HepG2 (cell line): Measurements from ENCODE around the gene OR6B3. TPM values are rescaled to one million over a fixed set of nuclear protein-coding genes. Genes with fewer than 3 reads are reported as not detected.

Experiments used
- ATAC-seq: fragments of 200-7000 bp; cut with Tn5 transposase; 3 replicates; pipeline ENCODE4 v1.9.1; 2020; ENCODE audit warnings: mild to moderate bottlenecking, moderate library complexity
- BruUV-seq: library from RNA; stranded (reverse); fragments of 400-500 nt; replicated peaks from 2 replicates; lab custom pipeline; 2021; lab: Mats Ljungman, UMichigan
- CTCF ChIA-PET: fragments of 300-600 bp; formaldehyde crosslinking; extraction: SDS; loops from one replicate; lab custom pipeline; 2021; ENCODE audit warnings: low total read pairs, inconsistent platforms, low intra/inter-chr PET ratio; lab: Yijun Ruan, JAX
- POLR2A ChIA-PET: fragments of 350-600 bp; sonication (Branson Sonifier 250); formaldehyde crosslinking; loops from one replicate; lab custom pipeline; 2020; ENCODE audit warnings: antibody characterized with exemption, inconsistent platforms; lab: Yijun Ruan, JAX
- DNase-seq: peaks from one replicate; pipeline ENCODE4 v3.0.0-alpha.2; 2015; ENCODE audit warnings: low spot score
- FAIRE-seq: peaks from 3 replicates; lab custom pipeline; 2011; peaks lifted over from hg19 to GRCh38; lab: Jason Lieb, UNC
- H2AFZ ChIP-seq: one replicate; pipeline ENCODE4 v1.6.1; 2011; ENCODE audit warnings: low read length, inconsistent platforms
- H3K27ac ChIP-seq: fragments of 300-600 bp; 3 replicates; pipeline ENCODE4 v1.8.0; 2011; ENCODE audit warnings: mixed run types, mild to moderate bottlenecking, mixed read lengths, low read length, inconsistent platforms; ENCODE audit not compliant: insufficient read depth; ENCODE audit errors: extremely low read length
- H3K27me3 ChIP-seq, 2 experiments: fragments of 200-600 bp in 1 of 2; 2 replicates in 1 of 2; 3 replicates in 1 of 2; pipeline versions ENCODE4 v1.6.0 to v1.8.0; 2011; ENCODE audit warnings: low read length in 2 of 2, mild to moderate bottlenecking in 2 of 2, moderate library complexity in 2 of 2, inconsistent platforms in 1 of 2; ENCODE audit not compliant: insufficient read depth in 2 of 2, control insufficient read depth in 1 of 2
- H3K36me3 ChIP-seq, 2 experiments: fragments of 200-600 bp in 1 of 2; replicated peaks in 1 of 2; 2 replicates in 1 of 2; 3 replicates in 1 of 2; pipeline versions ENCODE4 v1.5.1 to v1.8.0; 2011; ENCODE audit warnings: low read length in 2 of 2, inconsistent platforms in 1 of 2; ENCODE audit not compliant: insufficient read depth in 2 of 2, control insufficient read depth in 1 of 2
- H3K4me1 ChIP-seq: 2 replicates; pipeline ENCODE4 v1.5.1; 2012; ENCODE audit warnings: low read length, inconsistent platforms; ENCODE audit not compliant: insufficient read depth
- H3K4me2 ChIP-seq: 2 replicates; pipeline ENCODE4 v1.6.0; 2011; ENCODE audit warnings: low read depth, low read length, inconsistent platforms
- H3K4me3 ChIP-seq, 3 experiments: fragments of 200-600 bp in 1 of 3; sonication (generic), shearing (Covaris generic) in 1 of 3; replicated peaks in 1 of 3; 2 replicates each; pipeline ENCODE4 v1.5.1; 2011 to 2016; ENCODE audit warnings: low read length in 3 of 3, inconsistent platforms in 2 of 3, low read depth in 2 of 3, mild to moderate bottlenecking in 2 of 3, control low read depth in 1 of 3, mixed read lengths in 1 of 3; ENCODE audit not compliant: insufficient read depth in 1 of 3
- H3K79me2 ChIP-seq: one replicate; pipeline ENCODE4 v1.6.1; 2011; ENCODE audit warnings: low read length, inconsistent platforms; ENCODE audit not compliant: insufficient read depth
- H3K9ac ChIP-seq: 2 replicates; pipeline ENCODE4 v1.6.0; 2011; ENCODE audit warnings: mild to moderate bottlenecking, low read depth, low read length, inconsistent platforms; ENCODE audit not compliant: insufficient read depth
- H3K9me3 ChIP-seq: 2 replicates; pipeline ENCODE4 v1.5.1; 2012; ENCODE audit warnings: mild to moderate bottlenecking, low read length
- H4K20me1 ChIP-seq: 2 replicates; pipeline ENCODE4 v1.6.0; 2011; ENCODE audit warnings: inconsistent platforms, mild to moderate bottlenecking, low read length, moderate library complexity; ENCODE audit not compliant: insufficient read depth
- NR2C2 ChIP-seq: sonication (generic); formaldehyde crosslinking; IDR thresholded peaks from 2 replicates; pipeline ENCODE4 v1.4.0; 2020; ENCODE audit warnings: missing genetic modification reagents, mild to moderate bottlenecking, moderate library complexity, borderline replicate concordance
- RFXANK ChIP-seq: IDR thresholded peaks from 2 replicates; pipeline ENCODE4 v1.6.1; 2016
- ZNF883 ChIP-seq: sonication (generic); formaldehyde crosslinking; IDR thresholded peaks from 2 replicates; pipeline ENCODE4 v1.5.1; 2020; ENCODE audit warnings: mild to moderate bottlenecking, missing genetic modification reagents; ENCODE audit errors: not compliant biosample characterization
- WGBS: methylation state at CpG from one replicate; pipeline ENCODE4 v1.1.6; 2017; ENCODE audit warnings: low lambda C conversion rate; 5-methylcytosine and 5-hydroxymethylcytosine counted together
- in situ Hi-C: cut with HindIII; loops from 2 replicates; pipeline ENCODE4 v1.10.0; 2017; ENCODE audit warnings: low pct_unique_long_range_greater_than_20kb; ENCODE audit not compliant: extremely low pct_ligation_motif_present
- intact Hi-C: fragments of 100-400 bp; cut with micrococcal nuclease; formaldehyde crosslinking; loops from one replicate; pipeline ENCODE4 v1.10.0; 2022; ENCODE audit not compliant: unreplicated experiment
- polyA plus RNA-seq, 8 experiments: library from polyadenylated mRNA; depleted of rRNA in 3 of 8; stranded (reverse) in 7 of 8; unstranded in 1 of 8; fragments of >200 nt; fragmentation: Illumina TruSeq in 4 of 8; extraction: Trizol in 4 of 8; gene quantifications; 2 replicates each; pipeline versions ENCODE4 v1.2.1 to v1.2.3, GENCODE V29; 2011 to 2016; ENCODE audit warnings: low read depth in 4 of 8, missing spikeins in 1 of 8, mixed read lengths in 1 of 8; ENCODE audit not compliant: insufficient read depth in 1 of 8
- total RNA-seq, 5 experiments: library from RNA; depleted of rRNA; stranded (reverse); fragments of >200 nt; fragmentation: Illumina TruSeq; extraction: Trizol; gene quantifications; 2 replicates each; pipeline ENCODE4 v1.2.3, GENCODE V29; 2016; ENCODE audit warnings: low read depth in 1 of 5
- TF ChIP-seq, protein P1 (sequence below): sonication (generic); formaldehyde crosslinking; IDR thresholded peaks from 2 replicates; pipeline ENCODE4 v1.5.1; 2020; ENCODE audit warnings: mild to moderate bottlenecking, moderate library complexity, missing genetic modification reagents
- TF ChIP-seq, protein P2 (sequence below): sonication (generic); formaldehyde crosslinking; IDR thresholded peaks from 2 replicates; pipeline ENCODE4 v1.4.0; 2020; ENCODE audit warnings: missing genetic modification reagents, borderline replicate concordance

The OR6B3 gene
- total and polyA plus RNA-seq, 2 of the 13 experiments (the other 11 are each of a cell fraction or from before 2014, with no cell fraction given): not detected

DNA sequence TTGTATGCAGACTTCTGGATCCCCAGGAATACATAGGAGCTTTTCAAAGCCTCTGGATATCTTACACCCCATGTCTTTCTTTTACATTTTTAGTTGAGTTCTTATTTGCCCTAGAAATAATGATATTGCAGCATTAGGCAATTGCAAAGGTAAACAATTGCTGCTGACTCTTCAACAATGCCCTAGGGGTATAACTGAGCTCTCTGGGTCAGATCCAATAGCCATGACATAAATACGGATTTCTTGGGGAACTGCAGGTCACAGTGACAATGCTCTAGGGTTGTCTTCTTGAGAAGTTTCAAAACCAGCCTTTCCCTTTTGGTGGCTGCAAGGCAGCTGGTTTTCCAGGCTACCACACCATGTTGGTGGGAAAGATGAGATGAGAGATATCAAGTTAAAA lies 16.5 kb upstream of the OR6B3 start (continued):
- no peak for TF ChIP-seq RFXANK (CRISPR knock-in tag)

DNA sequence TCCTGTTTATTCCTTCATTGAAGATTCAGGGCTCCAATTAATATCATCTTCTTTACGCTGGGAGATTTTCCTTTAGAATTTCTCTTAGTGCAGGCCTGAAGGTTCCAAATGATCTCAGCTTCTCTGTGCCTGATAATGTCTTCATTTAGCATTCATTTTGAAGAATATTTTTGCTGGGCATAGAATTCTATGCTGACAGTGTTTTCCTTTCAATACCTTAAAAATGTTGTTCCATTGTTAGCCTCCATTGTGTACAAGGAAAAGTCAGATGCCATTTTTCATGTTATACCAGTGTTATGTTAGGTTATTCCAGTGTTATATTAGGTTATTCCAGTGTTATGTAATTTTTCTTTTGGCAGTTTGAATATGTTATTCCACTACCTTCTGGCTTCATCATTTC lies 14.9 kb upstream of the OR6B3 start:
- H2AFZ ChIP-seq: no peak overlapping the region
- no peaks in the 10 kb centered on the region for H3K9me3 ChIP-seq
- BruUV-seq: no TSS peak
- H3K27me3 ChIP-seq: peaks cover 0 to 5% of the 10 kb centered on the region in 2 experiments; a peak in 1 of 5 replicates
- H3K36me3 ChIP-seq: no peaks in the 10 kb centered on the region
- intact Hi-C loops (no loop called here), in situ Hi-C loops (no loop called here)
- no peaks in the 10 kb centered on the region for H3K79me2 ChIP-seq
- H3K4me2 ChIP-seq: no peak overlapping the region
- CTCF ChIA-PET: no interaction called here
- H3K27ac ChIP-seq: no peak overlapping the region
- TF ChIP-seq, protein P1, sequence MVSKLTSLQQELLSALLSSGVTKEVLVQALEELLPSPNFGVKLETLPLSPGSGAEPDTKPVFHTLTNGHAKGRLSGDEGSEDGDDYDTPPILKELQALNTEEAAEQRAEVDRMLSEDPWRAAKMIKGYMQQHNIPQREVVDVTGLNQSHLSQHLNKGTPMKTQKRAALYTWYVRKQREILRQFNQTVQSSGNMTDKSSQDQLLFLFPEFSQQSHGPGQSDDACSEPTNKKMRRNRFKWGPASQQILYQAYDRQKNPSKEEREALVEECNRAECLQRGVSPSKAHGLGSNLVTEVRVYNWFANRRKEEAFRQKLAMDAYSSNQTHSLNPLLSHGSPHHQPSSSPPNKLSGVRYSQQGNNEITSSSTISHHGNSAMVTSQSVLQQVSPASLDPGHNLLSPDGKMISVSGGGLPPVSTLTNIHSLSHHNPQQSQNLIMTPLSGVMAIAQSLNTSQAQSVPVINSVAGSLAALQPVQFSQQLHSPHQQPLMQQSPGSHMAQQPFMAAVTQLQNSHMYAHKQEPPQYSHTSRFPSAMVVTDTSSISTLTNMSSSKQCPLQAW (CRISPR knock-in tag): no peak
- no peak for TF ChIP-seq NR2C2 (CRISPR knock-in tag)
- no peak for TF ChIP-seq ZNF883
- TF ChIP-seq, protein P2, sequence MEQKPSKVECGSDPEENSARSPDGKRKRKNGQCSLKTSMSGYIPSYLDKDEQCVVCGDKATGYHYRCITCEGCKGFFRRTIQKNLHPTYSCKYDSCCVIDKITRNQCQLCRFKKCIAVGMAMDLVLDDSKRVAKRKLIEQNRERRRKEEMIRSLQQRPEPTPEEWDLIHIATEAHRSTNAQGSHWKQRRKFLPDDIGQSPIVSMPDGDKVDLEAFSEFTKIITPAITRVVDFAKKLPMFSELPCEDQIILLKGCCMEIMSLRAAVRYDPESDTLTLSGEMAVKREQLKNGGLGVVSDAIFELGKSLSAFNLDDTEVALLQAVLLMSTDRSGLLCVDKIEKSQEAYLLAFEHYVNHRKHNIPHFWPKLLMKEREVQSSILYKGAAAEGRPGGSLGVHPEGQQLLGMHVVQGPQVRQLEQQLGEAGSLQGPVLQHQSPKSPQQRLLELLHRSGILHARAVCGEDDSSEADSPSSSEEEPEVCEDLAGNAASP (CRISPR knock-in tag): no peak
- no peak overlapping the region for H3K9ac ChIP-seq
- POLR2A ChIA-PET: no interaction called here
- H4K20me1 ChIP-seq: no peaks in the 10 kb centered on the region
- DNase-seq (no peak), FAIRE-seq (no peak), ATAC-seq (no peak)
- WGBS: 4% methylated on average over 1 of the region's 1 CpG
- no peak overlapping the region for H3K4me3 ChIP-seq
- H3K4me1 ChIP-seq: no peaks in the 10 kb centered on the region
